K562 (cell line): ENCODE results near the gene HAAO. TPM values are rescaled to one million over a fixed set of nuclear protein-coding genes. Genes with fewer than 3 reads are reported as not detected.
A peak's percentile ranks its signal among the peaks of the same experiment; 100 is the strongest.

Experiments
- ATAC-seq: fragments of 200-7000 bp; cut with Tn5 transposase; 3 replicates; pipeline ENCODE4 v1.9.1; 2020; ENCODE audit warnings: moderate library complexity
- BruUV-seq: library from RNA; stranded (reverse); fragments of 400-500 nt; replicated peaks from 2 replicates; lab custom pipeline; 2021; lab: Mats Ljungman, UMichigan
- CTCF ChIA-PET: fragments of 300-600 bp; formaldehyde crosslinking; extraction: SDS; loops from one replicate; lab custom pipeline; 2021; ENCODE audit warnings: low intra/inter-chr PET ratio; lab: Yijun Ruan, JAX
- POLR2A ChIA-PET: fragments of 300-600, 350-650 bp; sonication (Branson Sonifier 250); formaldehyde crosslinking; extraction: SDS; loops from one replicate; lab custom pipeline; 2021; ENCODE audit warnings: antibody characterized with exemption, inconsistent platforms; lab: Yijun Ruan, JAX
- DNase-seq, 4 experiments: peaks; one replicate each; pipeline versions ENCODE4 v3.0.0 to v3.0.0-alpha.2; 2011 to 2018; ENCODE audit warnings: low spot score in 3 of 4, mixed read lengths in 3 of 4; ENCODE audit errors: extremely low read depth in 1 of 4
- FAIRE-seq: peaks from 2 replicates; lab custom pipeline; 2011; peaks lifted over from hg19 to GRCh38; lab: Jason Lieb, UNC
- H2AFZ ChIP-seq: 2 replicates; pipeline ENCODE4 v1.6.0; 2011; ENCODE audit warnings: low read depth, low read length, control low read depth, inconsistent platforms
- H3K27ac ChIP-seq: fragments of 200-600 bp; 3 replicates; pipeline ENCODE4 v1.8.0; 2011; ENCODE audit warnings: low read depth, mild to moderate bottlenecking, control low read depth, inconsistent platforms, low read length, moderate library complexity, mixed read lengths; ENCODE audit errors: extremely low read depth
- H3K27me3 ChIP-seq, 2 experiments: fragments of 300-600 bp in 1 of 2; 2 replicates in 1 of 2; 3 replicates in 1 of 2; pipeline versions ENCODE4 v1.6.0 to v1.8.0; 2011; ENCODE audit warnings: inconsistent platforms in 2 of 2, low read length in 2 of 2, mild to moderate bottlenecking in 1 of 2, mixed read lengths in 1 of 2, moderate library complexity in 1 of 2; ENCODE audit not compliant: control insufficient read depth in 2 of 2, insufficient read depth in 2 of 2
- H3K36me3 ChIP-seq: fragments of 300-600 bp; 3 replicates; pipeline ENCODE4 v1.8.0; 2011; ENCODE audit warnings: mild to moderate bottlenecking, low read length, inconsistent platforms; ENCODE audit not compliant: control insufficient read depth, insufficient read depth
- H3K4me1 ChIP-seq, 2 experiments: fragments of 200-600 bp in 1 of 2; replicated peaks in 1 of 2; 2 replicates in 1 of 2; 3 replicates in 1 of 2; pipeline versions ENCODE4 v1.5.1 to v1.8.0; 2011; ENCODE audit warnings: inconsistent platforms in 2 of 2, low read length in 2 of 2, mild to moderate bottlenecking in 1 of 2, mixed read lengths in 1 of 2, moderate library complexity in 1 of 2; ENCODE audit not compliant: control insufficient read depth in 2 of 2, insufficient read depth in 2 of 2
- H3K4me2 ChIP-seq: 2 replicates; pipeline ENCODE4 v1.6.1; 2011; ENCODE audit warnings: low read length, control low read depth, inconsistent platforms, mixed read lengths; ENCODE audit not compliant: insufficient read depth
- H3K4me3 ChIP-seq: fragments of 200-600 bp; sonication (generic), shearing (Covaris generic); 2 replicates; pipeline ENCODE4 v1.5.1; 2016; ENCODE audit warnings: control low read depth, inconsistent platforms
- H3K79me2 ChIP-seq: fragments of 200-600 bp; 3 replicates; pipeline ENCODE4 v1.8.0; 2011; ENCODE audit warnings: low read length, inconsistent platforms; ENCODE audit not compliant: control insufficient read depth, insufficient read depth
- H3K9ac ChIP-seq, 2 experiments: 2 replicates each; pipeline versions ENCODE4 v1.6.0 to v1.6.1; 2011; ENCODE audit warnings: low read depth in 2 of 2, low read length in 2 of 2, control low read depth in 1 of 2, inconsistent platforms in 1 of 2, mild to moderate bottlenecking in 1 of 2, mixed read lengths in 1 of 2; ENCODE audit not compliant: insufficient read depth in 1 of 2
- H3K9me1 ChIP-seq: one replicate; pipeline ENCODE4 v1.6.0; 2011; ENCODE audit warnings: inconsistent platforms, mild to moderate bottlenecking, low read length, moderate library complexity; ENCODE audit not compliant: control insufficient read depth, insufficient read depth
- H3K9me3 ChIP-seq: replicated peaks from 2 replicates; pipeline ENCODE4 v1.5.1; 2011; ENCODE audit warnings: low read depth, low read length, inconsistent platforms; ENCODE audit not compliant: control insufficient read depth, insufficient read depth
- H4K20me1 ChIP-seq: replicated peaks from 2 replicates; pipeline ENCODE4 v1.6.1; 2011; ENCODE audit warnings: low read length, inconsistent platforms, mixed read lengths; ENCODE audit not compliant: control insufficient read depth, insufficient read depth
- ATF6 ChIP-seq: sonication (generic); formaldehyde crosslinking; IDR thresholded peaks from 2 replicates; pipeline ENCODE4 v1.4.0; 2020; ENCODE audit warnings: mild to moderate bottlenecking, missing genetic modification reagents
- CEBPB ChIP-seq: fragments of 450-650 bp; IDR thresholded peaks from 2 replicates; pipeline ENCODE4 v1.6.1; 2016; ENCODE audit warnings: missing genetic modification characterization, missing compliant biosample characterization
- FOXP1 ChIP-seq: sonication (generic); formaldehyde crosslinking; IDR thresholded peaks from 2 replicates; pipeline ENCODE4 v1.8.0; 2022; ENCODE audit warnings: mild to moderate bottlenecking, missing genetic modification reagents
- JUN ChIP-seq, 2 experiments: sonication (generic) in 1 of 2; formaldehyde crosslinking in 1 of 2; IDR thresholded peaks; 2 replicates each; pipeline versions ENCODE4 v1.6.1 to v1.8.0; 2012 to 2022; ENCODE audit warnings: borderline replicate concordance in 2 of 2, mild to moderate bottlenecking in 2 of 2, improper control_type of control experiment in 1 of 2, low read depth in 1 of 2, low read length in 1 of 2, missing genetic modification reagents in 1 of 2
- LCOR ChIP-seq: sonication (generic); formaldehyde crosslinking; IDR thresholded peaks from 2 replicates; pipeline ENCODE4 v1.8.0; 2022; ENCODE audit warnings: mild to moderate bottlenecking, missing genetic modification reagents
- MEIS2 ChIP-seq: fragments of 450-650 bp; IDR thresholded peaks from 2 replicates; pipeline ENCODE4 v1.6.1; 2014; ENCODE audit warnings: mild to moderate bottlenecking; ENCODE audit not compliant: partially characterized antibody
- POLR2AphosphoS2 ChIP-seq: IDR thresholded peaks from 2 replicates; pipeline ENCODE4 v1.6.1; 2012; ENCODE audit warnings: low read length, improper control_type of control experiment
- PRMT5 ChIP-seq: sonication (generic); formaldehyde crosslinking; IDR thresholded peaks from 2 replicates; pipeline ENCODE4 v1.5.0; 2020; ENCODE audit warnings: missing genetic modification reagents
- RBBP5 ChIP-seq: fragments of 200-600 bp; sonication (generic); IDR thresholded peaks from 2 replicates; pipeline ENCODE4 v1.6.1; 2012; ENCODE audit warnings: borderline replicate concordance, mild to moderate bottlenecking, low read length, control low read depth, inconsistent platforms; ENCODE audit not compliant: insufficient read depth, poor library complexity, severe bottlenecking
- SMAD4 ChIP-seq: fragments of 250-450 bp; sonication (Bioruptor Pico); conservative IDR thresholded peaks from 2 replicates; pipeline ENCODE4 v1.8.0; 2021; ENCODE audit warnings: inconsistent platforms, mild to moderate bottlenecking, moderate library complexity
- SRSF3 ChIP-seq: fragments of 200-400 bp; formaldehyde crosslinking; IDR thresholded peaks from 2 replicates; pipeline ENCODE4 v1.6.1; 2016; ENCODE audit warnings: mild to moderate bottlenecking, low read length, moderate library complexity; ENCODE audit not compliant: insufficient read depth
- ZFPM2 ChIP-seq: fragments of 250-450 bp; sonication (Bioruptor Pico); IDR thresholded peaks from 2 replicates; pipeline ENCODE4 v1.5.1; 2022; ENCODE audit warnings: mild to moderate bottlenecking
- ZNF311 ChIP-seq: fragments of 250-450 bp; sonication (Bioruptor Pico); IDR thresholded peaks from 2 replicates; pipeline ENCODE4 v1.4.0; 2020; ENCODE audit warnings: mild to moderate bottlenecking, moderate library complexity
- WGBS: fragments of 100-300 bp; shearing (Covaris generic); methylation state at CpG from one replicate; pipeline ENCODE4 v1.1.6; 2016; ENCODE audit warnings: low coverage, mixed read lengths; ENCODE audit not compliant: insufficient coverage; ENCODE audit errors: missing lambda C conversion rate; 5-methylcytosine and 5-hydroxymethylcytosine counted together
- in situ Hi-C: fragments of 300-500 bp; cut with MboI; formaldehyde crosslinking; loops from 4 replicates; pipeline ENCODE4 v1.15.0; 2018; ENCODE audit warnings: inconsistent platforms, mixed read lengths
- intact Hi-C: fragments of 100-400 bp; cut with micrococcal nuclease; formaldehyde crosslinking; loops from 2 replicates; pipeline ENCODE4 v1.14.2; 2022
- polyA plus RNA-seq, 8 experiments: library from polyadenylated mRNA; depleted of rRNA in 4 of 8; stranded (reverse) in 5 of 8; unstranded in 3 of 8; fragments of >200 nt; fragmentation: Nextera tagmentation in 2 of 8; fragmentation: Illumina TruSeq in 1 of 8; extraction: Ambion mirVana in 2 of 8; extraction: Trizol in 1 of 8; gene quantifications; 2 replicates each; pipeline versions ENCODE4 v1.2.1 to v1.2.3, GENCODE V29; 2011 to 2014; ENCODE audit warnings: inconsistent platforms in 1 of 8, missing spikeins in 1 of 8
- total RNA-seq, 7 experiments: library from RNA; depleted of rRNA in 6 of 7; stranded (reverse); fragments of >200 nt in 6 of 7; fragmentation: Illumina TruSeq in 2 of 7; extraction: Trizol in 2 of 7; gene quantifications; 2 replicates each; pipeline versions ENCODE4 v1.2.1 to v1.2.3, GENCODE V29; 2011 to 2021; ENCODE audit warnings: low replicate concordance in 1 of 7
- TF ChIP-seq, protein P1 (sequence below): sonication (generic); formaldehyde crosslinking; IDR thresholded peaks from 2 replicates; pipeline ENCODE4 v1.8.0; 2022; ENCODE audit warnings: mild to moderate bottlenecking, missing genetic modification reagents

The HAAO gene
- total and polyA plus RNA-seq, 9 of the 15 experiments (the other 6 are each of a cell fraction or from before 2014, with no cell fraction given), result not detected

DNA sequence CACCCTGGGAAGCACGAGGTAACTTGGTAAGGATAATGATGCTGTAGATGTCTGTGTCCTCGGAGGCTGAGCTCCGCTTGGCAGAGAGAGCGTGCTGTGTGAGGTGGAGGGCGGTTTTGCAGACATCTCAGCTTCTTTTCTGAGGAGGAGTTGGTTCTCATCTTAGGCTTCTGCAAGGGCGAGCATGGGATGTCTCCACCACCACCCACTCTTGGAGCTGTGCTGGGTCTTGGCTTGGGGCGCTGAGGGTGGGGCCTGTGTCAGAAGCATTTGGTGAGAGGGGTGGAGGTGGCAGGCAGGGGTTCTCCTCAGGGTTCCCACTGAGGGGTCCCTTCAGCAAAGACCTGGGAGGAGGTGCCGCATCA is 37.6 kb downstream of the HAAO start:
- 11% methylated on average over 8 of the region's 8 CpGs for WGBS
- no peak for TF ChIP-seq POLR2AphosphoS2
- no peak for TF ChIP-seq ATF6 (CRISPR knock-in tag)
- TF ChIP-seq JUN (IDR thresholded peaks at IDR 0.05; ENCODE audit: borderline replicate concordance, low read depth, low read length), result no peak
- TF ChIP-seq JUN (CRISPR knock-in tag; IDR thresholded peaks at IDR 0.05; ENCODE audit: borderline replicate concordance), result no peak
- TF ChIP-seq SRSF3, result no peak
- TF ChIP-seq SMAD4 (CRISPR knock-in tag), result no peak
- no peak for TF ChIP-seq CEBPB (tag)
- TF ChIP-seq PRMT5, result no peak
- TF ChIP-seq, protein P1, sequence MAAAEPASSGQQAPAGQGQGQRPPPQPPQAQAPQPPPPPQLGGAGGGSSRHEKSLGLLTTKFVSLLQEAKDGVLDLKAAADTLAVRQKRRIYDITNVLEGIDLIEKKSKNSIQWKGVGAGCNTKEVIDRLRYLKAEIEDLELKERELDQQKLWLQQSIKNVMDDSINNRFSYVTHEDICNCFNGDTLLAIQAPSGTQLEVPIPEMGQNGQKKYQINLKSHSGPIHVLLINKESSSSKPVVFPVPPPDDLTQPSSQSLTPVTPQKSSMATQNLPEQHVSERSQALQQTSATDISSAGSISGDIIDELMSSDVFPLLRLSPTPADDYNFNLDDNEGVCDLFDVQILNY (CRISPR knock-in tag), result no peak
- TF ChIP-seq RBBP5, result no peak
- no peak for TF ChIP-seq LCOR (CRISPR knock-in tag)
- no peak for TF ChIP-seq MEIS2
- TF ChIP-seq ZFPM2 (CRISPR knock-in tag), result no peak
- TF ChIP-seq ZNF311 (CRISPR knock-in tag), result no peak
- no peak for TF ChIP-seq FOXP1 (CRISPR knock-in tag)
- TF ChIP-seq, all 486 proteins: peak for 0
- Histone ChIP-seq H3K36me3 (no peaks in the 10 kb centered on the region), H3K27me3 (peaks cover 11 to 53% of the 10 kb centered on the region in 2 experiments), H2AFZ (no peak overlapping the region), H3K79me2 (no peaks in the 10 kb centered on the region), H3K27ac (no peak overlapping the region), H3K9me3 (no peaks in the 10 kb centered on the region), H3K4me3 (no peak overlapping the region), H3K4me2 (no peak overlapping the region), H4K20me1 (peaks cover 8% of the 10 kb centered on the region), H3K9ac (no peak overlapping the region), H3K9me1 (no peaks in the 10 kb centered on the region), H3K4me1 (peaks cover 0 to 9% of the 10 kb centered on the region in 2 experiments; a peak in 2 of 5 replicates)
- intact Hi-C loops (no loop called here), in situ Hi-C loops (no loop called here)
- DNase-seq, result peak in 2 of 4 experiments; percentile 3 to 4
- no TSS peak for BruUV-seq
- POLR2A ChIA-PET, result interaction anchor here (1.0 to 1.1 kb wide), 2 partner anchors 8 to 13 kb away, joined by 3 read pairs; no protein-coding TSS in a partner anchor
- CTCF ChIA-PET, result no interaction called here
- ATAC-seq, result no peak
- FAIRE-seq, result no peak
